Measurements from ENCODE around the gene CD5L. TPM values are rescaled to one million over a fixed set of nuclear protein-coding genes. Genes with fewer than 3 reads are reported as not detected.

Gene CD5L
- total RNA-seq, 2 donors from 2014 or later = not detected

- Histone ChIP-seq H3K27me3 (ENCODE audit: control insufficient read depth, insufficient read depth, low read length, poor library complexity, severe bottlenecking) (no peaks in the 10 kb centered on the region), H3K36me3 (ENCODE audit: control insufficient read depth, insufficient read depth, low read length) (no peaks in the 10 kb centered on the region), H3K27ac (ENCODE audit: low read depth, low read length) (no peak overlapping the region), H3K9me3 (ENCODE audit: control insufficient read depth, low read length) (no peaks in the 10 kb centered on the region), H3K4me1 (ENCODE audit: control insufficient read depth, insufficient read depth, low read length) (no peaks in the 10 kb centered on the region), H3K9ac (ENCODE audit: extremely low read depth, low read length, poor library complexity, severe bottlenecking) (no peak overlapping the region), H3K4me3 (ENCODE audit: low read length) (no peak overlapping the region)
- no peaks in the 10 kb centered on the region for H3K9me3 Mint-ChIP-seq
- TF ChIP-seq CTCF (conservative IDR thresholded peaks at IDR 0.05) = peak; percentile 77
- H3K27me3 Mint-ChIP-seq (ENCODE audit: insufficient read depth) = no peaks in the 10 kb centered on the region
- WGBS, 2 experiments (ENCODE audit: insufficient coverage in 1 of 2, insufficient read length in 1 of 2) = 59 to 63% methylated on average over 2 to 4 of the region's 4 CpGs
- H3K4me1 Mint-ChIP-seq = no peaks in the 10 kb centered on the region
- H3K4me3 Mint-ChIP-seq = no peak overlapping the region
- no peak overlapping the region for H3K27ac Mint-ChIP-seq
- no peak for DNase-seq
- H3K36me3 Mint-ChIP-seq (ENCODE audit: low read depth) = no peaks in the 10 kb centered on the region
Observed at GRCh38 chr1:157878059-157878458, 36.5 kb upstream of the CD5L start.

- H3K27ac ChIP-seq (ENCODE audit: low read depth, low read length) = no peak overlapping the region
- no peaks in the 10 kb centered on the region for H3K4me1 ChIP-seq (ENCODE audit: control insufficient read depth, insufficient read depth, low read length)
- peaks cover 6% of the 10 kb centered on the region for H3K9me3 Mint-ChIP-seq
- H3K27me3 Mint-ChIP-seq (ENCODE audit: insufficient read depth) = no peaks in the 10 kb centered on the region
- no peaks in the 10 kb centered on the region for H3K36me3 ChIP-seq (ENCODE audit: control insufficient read depth, insufficient read depth, low read length)
- H3K4me3 Mint-ChIP-seq = no peak overlapping the region
- no peak overlapping the region for H3K9ac ChIP-seq (ENCODE audit: extremely low read depth, low read length, poor library complexity, severe bottlenecking)
- no peak for DNase-seq
- H3K4me1 Mint-ChIP-seq = peaks cover 14% of the 10 kb centered on the region
- H3K9me3 ChIP-seq (ENCODE audit: control insufficient read depth, low read length) = peaks cover 4% of the 10 kb centered on the region
- peak overlapping the region; percentile 55 for H3K27ac Mint-ChIP-seq
- no peak for TF ChIP-seq CTCF (conservative IDR thresholded peaks at IDR 0.05)
- H3K4me3 ChIP-seq (ENCODE audit: low read length) = no peak overlapping the region
- no peaks in the 10 kb centered on the region for H3K27me3 ChIP-seq (ENCODE audit: control insufficient read depth, insufficient read depth, low read length, poor library complexity, severe bottlenecking)
- no peaks in the 10 kb centered on the region for H3K36me3 Mint-ChIP-seq (ENCODE audit: low read depth)
Observed at GRCh38 chr1:157870490-157870889, 28.9 kb upstream of the CD5L start.

- no peak for DNase-seq
- peaks cover 4% of the 10 kb centered on the region for H3K9me3 ChIP-seq (ENCODE audit: control insufficient read depth, low read length)
- no peak overlapping the region for H3K4me3 ChIP-seq (ENCODE audit: low read length)
- H3K27me3 ChIP-seq (ENCODE audit: control insufficient read depth, insufficient read depth, low read length, poor library complexity, severe bottlenecking) = no peaks in the 10 kb centered on the region
- no peaks in the 10 kb centered on the region for H3K36me3 ChIP-seq (ENCODE audit: control insufficient read depth, insufficient read depth, low read length)
- H3K4me1 ChIP-seq (ENCODE audit: control insufficient read depth, insufficient read depth, low read length) = no peaks in the 10 kb centered on the region
- no peak overlapping the region for H3K27ac Mint-ChIP-seq
- 71 to 83% methylated on average over 1 of the region's 1 CpG for WGBS, 2 experiments (ENCODE audit: insufficient coverage in 1 of 2, insufficient read length in 1 of 2)
- no peak overlapping the region for H3K4me3 Mint-ChIP-seq
- peaks cover 14% of the 10 kb centered on the region for H3K4me1 Mint-ChIP-seq
- no peaks in the 10 kb centered on the region for H3K36me3 Mint-ChIP-seq (ENCODE audit: low read depth)
- no peak overlapping the region for H3K9ac ChIP-seq (ENCODE audit: extremely low read depth, low read length, poor library complexity, severe bottlenecking)
- H3K27me3 Mint-ChIP-seq (ENCODE audit: insufficient read depth) = no peaks in the 10 kb centered on the region
- no peak for TF ChIP-seq CTCF (conservative IDR thresholded peaks at IDR 0.05)
- peaks cover 6% of the 10 kb centered on the region for H3K9me3 Mint-ChIP-seq
- H3K27ac ChIP-seq (ENCODE audit: low read depth, low read length) = no peak overlapping the region
Observed at GRCh38 chr1:157868654-157869053, 27.0 kb upstream of the CD5L start.
